Activated CD4-positive, alpha-beta T cell treated with anti-CD3 and anti-CD28 coated beads, Interleukin-2, amount 50 U/mL, for 1 hour (primary cell): ENCODE measurements around the gene SCP2.
"Not testable (repeated sequence)": the region's sequence is repeated elsewhere in the genome, so short reads cannot be mapped to it uniquely, and the experiment has no call there.

Experiments
- DNase-seq: peaks from one replicate; pipeline ENCODE4 v3.0.0-alpha.2; 2020

Gene SCP2

DNA sequence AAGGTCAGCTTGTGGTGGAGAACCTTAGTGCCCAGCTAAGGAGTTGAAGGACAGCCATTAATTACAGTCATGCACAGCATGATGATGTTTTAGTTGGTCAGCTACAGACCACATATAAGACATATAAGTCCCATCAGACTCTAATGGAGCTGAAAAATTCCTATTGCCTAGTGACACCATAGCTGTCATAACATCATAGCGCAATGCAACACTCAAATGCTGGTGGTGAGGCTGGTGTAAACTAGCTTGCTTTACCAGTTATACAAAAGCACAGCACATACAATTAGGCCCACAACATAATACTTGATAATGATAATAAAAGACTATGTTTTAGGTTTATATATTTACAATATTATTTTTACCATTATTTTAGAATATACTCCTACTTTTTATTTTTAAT lies 9.5 kb upstream of the SCP2 start:
- DNase-seq, result no peak

DNA sequence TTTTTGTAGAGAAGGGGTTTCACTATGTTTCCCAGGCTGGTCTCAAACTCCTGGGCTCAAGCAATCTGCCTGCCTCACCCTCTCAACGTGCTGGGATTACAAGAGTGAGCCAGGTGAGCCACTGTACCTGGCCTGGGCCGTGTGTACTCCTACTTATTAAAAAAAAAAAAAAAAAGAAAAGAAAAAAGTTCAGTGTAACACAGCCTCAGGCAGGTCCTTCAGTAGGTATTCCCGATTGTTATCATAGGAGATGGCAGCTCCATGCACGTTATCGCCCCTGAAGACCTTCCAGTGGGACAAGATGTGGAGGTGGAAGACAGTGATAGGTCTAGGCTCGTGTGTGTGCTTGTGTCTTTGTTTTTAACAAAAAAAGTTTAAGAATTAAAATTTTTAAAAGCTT lies 8.9 kb upstream of the SCP2 start:
- no peak for DNase-seq

DNA sequence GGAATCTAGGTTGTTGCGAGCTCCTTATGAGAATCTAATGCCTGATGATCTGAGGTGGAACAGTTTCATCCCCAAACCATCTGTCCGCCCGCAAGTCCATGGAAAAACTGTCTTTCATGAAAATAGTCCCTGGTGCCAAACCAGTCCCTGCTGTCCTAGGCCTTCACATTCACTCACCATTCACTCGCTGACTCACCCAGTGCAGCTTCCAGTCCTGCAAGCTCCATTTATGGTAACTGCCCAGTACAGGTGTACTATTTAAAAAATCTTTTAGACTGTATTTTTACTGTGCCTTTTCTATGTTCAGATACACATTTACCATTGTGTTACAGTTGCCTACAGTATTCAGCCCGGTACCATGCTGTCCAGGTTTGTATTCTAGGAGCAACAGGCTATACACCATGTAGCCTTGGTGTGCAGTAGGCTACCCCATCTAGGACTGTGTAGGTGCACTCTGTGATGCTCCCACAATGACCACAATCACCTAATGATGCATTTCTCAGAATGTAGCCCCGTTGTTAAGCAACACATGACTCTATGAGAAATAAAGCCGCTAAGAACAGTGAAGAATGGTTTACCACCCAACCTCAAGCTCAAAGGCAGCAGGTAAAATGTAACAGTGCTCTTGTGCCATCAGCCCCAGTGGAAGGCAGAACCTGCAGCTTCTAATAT lies 7.9 kb upstream of the SCP2 start:
- no peak for DNase-seq

DNA sequence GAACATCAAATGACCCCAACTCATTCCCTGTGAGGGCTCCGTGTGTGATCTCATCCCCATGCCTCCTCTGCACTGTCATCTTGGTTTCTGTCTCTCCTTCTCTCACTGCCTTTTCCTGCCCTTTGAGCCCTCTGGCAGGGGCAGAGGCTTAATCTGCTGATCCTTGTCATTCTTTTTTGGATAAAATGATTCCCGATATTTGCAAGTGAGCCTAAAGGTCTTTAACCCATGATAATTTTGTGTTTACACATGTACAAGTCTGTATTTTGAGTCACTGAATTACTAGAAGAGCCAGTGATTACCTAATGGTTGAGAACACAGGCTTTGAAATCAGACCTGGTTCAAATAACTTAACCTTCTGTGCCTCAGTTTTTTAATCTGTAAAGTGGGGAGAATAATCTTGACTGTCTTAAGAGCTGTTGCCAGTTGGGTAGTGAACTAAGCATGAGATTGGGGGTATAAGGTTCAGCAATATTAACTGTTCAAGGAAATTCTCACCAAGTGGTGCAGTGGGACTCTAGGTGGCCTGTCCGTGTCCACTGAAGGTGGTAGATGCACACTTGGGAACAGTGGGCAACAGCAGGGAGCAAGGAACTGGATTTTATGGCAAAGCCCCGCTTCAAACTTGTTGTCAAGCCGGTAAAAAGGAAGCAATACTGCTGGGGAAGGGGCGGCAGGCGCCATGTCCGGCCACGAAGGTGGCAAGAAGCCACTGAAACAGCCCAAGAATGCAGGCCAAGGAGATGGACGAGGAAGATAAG lies 7.2 kb upstream of the SCP2 start:
- DNase-seq, result no peak

DNA sequence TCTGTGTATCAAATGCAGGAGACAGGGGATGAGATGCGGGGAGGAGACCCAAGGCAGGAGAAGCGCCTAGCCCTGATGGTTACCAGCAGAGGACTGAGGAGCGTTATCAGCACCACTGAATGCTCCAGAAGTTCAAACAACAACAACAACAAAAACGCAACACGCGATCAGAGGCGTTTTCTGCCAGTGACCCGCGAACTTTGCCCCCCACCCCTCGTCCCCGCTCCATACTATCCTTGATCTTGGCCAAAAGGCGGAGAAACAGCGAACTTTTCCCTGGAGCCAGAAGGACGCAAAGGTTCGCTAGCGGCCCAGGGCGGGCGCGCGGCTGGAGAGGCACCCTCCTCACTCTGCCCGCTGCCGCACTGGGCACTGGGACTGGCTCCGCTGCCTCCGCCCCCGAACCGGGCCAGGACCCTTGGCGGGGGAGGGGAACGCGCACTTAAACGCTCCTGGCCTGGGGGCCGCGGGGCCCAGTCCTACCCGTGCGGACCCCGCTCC lies 6.2 kb upstream of the SCP2 start:
- no peak for DNase-seq

DNA sequence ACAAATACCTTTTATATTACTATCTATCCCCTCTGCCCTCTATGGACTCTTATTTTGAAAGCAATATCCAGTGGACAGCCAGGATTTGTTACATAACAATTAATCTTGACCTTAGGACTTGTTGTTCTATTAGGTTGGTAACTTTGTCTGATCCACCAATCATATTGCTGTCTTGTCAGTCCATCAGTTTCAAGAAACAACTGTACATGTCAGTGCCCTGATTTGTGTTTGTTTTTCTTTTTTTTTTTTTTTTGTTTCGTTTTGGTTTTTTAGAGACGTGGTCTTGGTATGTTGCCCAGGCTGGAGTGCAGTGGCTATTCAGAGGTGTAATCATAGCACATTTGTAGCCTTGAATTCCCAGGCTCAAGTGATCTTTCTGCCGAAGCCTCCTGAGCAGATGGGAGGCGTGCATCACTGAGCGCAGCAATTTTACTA lies 1.5 kb upstream of the SCP2 start:
- DNase-seq, result no peak

DNA sequence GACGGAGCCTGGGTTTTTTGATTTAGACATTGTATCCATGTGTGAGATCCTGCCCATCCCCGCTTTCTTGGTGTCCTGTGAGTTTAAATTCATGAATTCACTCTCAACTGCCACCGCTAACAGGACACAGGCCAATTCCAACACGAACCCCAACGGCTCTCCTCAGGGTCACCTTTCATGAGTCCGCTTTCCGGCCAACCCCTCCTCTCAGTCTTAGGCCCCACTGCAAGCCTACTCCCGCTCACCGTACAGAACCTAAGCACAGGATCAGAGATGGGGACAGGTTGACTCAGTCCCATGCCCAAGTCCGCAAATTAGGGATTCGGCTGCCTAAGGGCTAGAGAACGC lies 238 bp upstream of the SCP2 start:
- DNase-seq, result no peak

DNA sequence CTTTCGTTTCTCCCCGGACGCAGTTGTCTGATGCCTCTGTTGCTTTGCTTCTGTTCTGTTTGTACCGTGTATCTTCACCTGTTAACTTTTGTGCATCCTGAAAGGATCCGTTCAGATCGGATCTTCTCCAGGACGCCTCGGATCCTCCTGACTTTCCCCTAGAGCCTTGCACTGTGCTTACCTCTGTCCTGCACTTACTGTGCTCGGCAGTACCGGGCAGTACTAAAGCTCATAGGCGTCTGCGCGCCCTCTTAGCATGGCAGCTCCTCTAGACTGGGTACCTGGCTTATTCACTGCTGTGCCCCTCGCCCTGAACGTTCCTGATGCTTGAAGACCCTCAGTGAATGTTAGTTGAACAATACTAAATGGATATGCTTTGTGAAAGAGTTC lies 934 bp downstream of the SCP2 start:
- no peak for DNase-seq

DNA sequence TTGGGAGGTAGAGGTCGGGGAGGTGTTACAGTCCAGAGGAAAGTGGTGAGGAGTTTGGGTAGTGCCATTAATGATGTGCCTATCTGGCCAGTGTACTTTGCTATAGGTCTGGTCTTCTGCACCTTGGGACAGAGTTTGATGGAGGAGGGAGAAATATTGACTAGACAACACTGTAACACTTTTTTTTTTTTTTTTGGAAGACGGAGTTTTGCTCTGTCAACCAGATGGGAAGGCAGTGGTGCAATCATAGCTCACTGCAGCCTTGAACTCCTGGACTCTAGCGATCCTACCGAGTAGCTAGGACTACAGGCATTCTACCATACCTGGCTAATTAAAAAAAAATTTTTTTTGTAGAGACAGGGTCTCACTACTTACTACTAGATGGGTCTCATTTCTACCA lies 1.9 kb downstream of the SCP2 start:
- no peak for DNase-seq

DNA sequence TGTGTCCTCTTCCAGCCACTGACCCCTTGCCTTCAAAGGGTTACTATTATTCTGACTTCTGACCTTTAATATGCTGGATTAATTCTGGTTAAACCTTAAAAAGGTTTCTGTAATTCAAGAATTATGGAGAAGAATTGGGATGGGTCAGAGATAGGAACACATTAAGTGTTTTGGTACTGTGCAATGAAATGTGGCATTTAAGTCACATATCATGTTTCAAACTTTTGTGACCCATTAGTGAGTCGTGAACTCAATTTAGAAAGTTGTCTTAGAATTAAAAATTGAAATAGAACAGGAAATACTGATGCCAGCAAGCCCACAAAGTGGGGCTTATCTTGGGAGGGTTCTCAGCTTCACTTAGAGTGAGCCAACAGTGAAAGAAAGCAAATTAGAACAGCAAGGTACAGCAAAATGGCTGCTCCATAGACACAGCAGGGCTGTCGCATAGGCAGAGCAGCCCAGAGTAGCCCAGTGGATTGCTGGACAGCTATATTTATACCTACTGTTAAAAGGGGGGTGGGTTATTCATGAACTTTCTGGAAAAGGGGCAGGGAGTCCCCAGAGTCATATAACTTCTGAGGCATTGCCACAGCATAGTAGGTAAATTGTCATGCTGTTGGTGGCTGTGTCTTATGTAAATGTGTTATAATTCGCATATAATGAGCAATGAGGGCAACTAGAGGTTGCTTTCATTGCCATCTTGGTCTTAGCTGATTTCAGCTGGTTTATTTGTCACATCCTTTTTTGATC lies 10.5 kb downstream of the SCP2 start:
- DNase-seq, result no peak

DNA sequence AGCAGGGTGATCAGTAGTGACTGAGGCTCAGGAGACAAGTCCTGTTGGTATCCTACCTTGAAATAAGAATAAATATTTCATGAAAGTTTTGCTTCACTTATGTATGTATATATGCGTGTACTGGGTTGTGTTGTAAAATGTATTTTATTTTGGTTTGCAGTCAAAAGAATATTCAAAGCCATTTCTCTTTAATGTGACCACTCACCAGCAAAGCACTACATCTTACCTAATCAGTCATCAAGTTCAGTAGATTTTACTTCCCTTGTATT lies 11.0 kb downstream of the SCP2 start:
- no peak for DNase-seq

DNA sequence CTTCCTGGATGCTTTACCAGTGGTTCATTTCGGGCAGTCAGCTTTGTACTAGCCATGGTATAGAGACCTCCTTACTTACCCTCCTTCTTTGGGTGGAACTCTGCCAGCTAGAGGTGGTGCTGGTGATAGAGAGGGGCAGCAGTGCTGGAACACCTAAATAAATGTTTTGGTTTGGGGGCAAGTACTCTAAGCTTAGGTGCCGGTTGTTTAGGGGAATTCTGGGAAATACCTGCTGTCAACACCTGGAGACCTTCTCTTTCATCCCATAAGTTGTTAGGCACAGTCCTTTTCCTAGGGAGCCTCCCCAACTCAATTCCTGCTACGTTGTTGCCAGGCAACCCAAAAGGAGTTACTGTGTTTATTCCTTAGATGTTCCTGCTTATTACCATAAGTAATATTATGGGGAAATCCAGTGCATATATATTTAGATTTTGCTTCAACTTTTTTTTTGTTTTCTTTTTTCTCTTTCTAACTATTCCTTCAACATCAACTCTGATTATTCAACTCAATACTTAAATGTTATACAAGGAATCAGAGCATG lies 16.9 kb downstream of the SCP2 start:
- DNase-seq, result no peak

DNA sequence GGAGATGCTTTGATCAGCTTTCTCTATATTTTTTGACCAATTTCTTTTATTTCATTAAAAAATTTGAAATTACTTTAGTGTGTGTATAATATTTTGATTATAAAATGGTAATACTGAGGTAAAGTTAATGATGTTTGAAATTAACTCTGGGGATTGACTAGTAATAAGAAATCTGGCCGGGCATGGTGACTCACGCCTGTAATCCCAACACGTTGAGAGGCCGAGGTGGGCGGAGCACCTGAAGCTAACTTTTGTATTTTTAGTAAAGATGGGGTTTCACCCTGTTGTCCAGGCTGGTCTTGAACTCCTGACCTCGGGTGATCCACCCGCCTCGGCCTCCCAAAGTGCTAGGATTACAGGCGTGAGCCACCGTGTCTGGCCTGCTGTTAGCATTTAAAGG lies 17.5 kb downstream of the SCP2 start:
- DNase-seq, result no peak

DNA sequence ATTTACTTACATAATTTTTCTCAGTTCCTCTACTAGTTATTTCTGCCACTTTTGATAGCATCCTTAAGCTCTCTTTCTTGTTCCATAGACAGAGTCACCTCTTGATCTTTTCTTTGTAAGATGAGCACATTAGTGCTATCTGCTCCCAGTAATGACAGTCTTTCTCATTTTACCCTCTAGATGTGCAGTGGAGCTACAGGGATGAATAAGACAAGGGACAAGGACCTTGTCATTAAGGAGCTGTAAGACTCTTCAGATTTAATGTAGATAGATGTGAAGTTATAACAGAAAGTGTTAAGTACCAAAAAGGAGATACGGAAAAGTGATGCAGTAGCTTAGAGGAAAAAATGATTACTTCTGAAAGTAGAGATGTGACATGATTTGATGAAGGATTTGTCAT lies 20.4 kb downstream of the SCP2 start:
- no peak for DNase-seq

DNA sequence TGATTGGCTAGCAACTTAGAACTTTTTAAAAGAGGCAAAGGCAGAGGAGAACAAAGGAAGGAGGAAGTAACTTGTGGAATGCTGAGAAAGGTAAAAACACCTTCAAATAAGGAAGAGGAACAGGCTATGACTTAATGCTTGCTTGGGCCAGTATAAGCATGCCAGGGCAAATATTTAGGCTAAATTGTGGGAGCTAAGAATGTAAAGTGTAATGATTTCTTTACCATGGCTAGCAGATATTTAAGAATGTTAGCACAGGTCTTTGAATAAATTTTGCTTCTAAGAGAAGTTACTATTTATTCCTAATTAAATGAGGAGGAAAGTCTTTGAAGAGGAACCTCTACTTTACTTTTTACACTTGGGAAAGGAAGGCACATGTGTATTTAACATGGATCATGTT lies 22.5 kb downstream of the SCP2 start:
- DNase-seq, result not testable (repeated sequence)

DNA sequence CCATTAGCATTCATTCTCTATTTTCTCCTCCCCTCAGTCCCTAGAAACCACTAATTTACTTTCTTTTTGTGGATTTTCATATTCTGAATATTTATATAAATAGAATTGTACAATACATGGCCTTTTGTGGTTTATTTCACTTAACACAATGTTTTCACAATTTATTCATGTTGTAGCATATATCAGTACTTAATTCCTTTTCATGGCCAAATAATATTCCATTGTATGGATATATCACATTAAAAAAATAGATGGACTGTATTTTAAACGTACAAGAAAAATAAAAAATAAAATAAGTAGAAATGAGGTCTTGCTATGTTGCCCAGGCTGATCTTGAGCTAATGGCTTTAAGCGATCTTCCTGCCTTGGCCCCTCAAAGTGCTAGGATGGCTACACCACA lies 25.0 kb downstream of the SCP2 start:
- DNase-seq, result no peak

DNA sequence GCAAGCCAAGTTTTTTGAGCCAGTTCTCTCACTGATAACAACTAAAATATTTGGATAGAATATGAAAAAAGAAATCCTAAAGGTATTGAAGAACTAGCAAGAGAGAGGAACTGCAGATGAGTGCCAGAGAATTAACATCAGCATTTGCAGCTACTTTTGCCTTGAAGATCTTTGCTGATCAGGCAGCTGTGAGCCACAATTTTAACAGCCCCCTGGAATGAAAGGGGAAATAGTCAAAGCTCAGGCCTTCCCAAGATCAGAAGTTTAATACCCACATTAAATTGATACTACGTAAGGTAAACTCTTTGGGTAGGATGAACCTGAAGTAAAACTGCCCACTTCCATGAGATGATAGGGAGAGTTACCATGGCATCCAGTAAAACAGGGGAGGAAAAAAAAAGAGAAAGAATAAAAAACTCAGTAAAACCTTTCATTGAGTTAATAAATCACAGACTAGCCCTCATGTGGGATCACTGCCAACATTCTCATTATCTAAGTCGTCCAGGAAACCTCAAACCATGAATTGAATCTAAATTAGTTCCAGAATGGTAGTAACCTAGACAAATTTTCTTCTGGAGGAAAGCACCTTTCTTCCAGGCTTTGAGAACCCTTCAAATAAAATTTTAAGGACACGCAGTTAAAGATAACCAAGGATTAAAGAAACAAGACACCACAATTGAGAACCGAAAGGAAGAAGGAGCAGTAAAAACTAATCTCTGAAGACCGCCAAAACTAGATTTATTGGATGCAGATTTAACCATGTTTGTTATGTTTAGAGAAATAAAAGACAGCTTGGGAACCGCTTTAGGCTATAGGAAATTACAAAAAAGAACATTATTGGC lies 28.3 kb downstream of the SCP2 start:
- DNase-seq, result no peak

DNA sequence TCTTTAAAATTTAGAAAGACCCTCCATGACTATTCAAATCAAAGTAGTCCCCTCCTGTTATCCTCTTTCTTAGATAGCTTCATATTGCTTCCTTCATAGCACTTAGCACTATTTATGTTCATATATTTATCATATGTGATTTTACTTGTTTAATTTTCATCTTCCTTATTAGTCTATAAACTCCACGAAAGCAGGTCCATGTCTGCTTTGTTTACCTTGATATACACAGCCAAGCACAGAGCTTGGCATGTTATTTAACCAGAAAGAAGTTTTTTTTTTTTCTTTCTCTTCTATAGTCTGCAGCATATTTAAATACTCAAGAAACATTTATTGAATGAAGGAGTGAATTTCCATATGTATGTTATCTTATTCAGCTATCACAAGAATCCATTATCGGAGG lies 36.0 kb downstream of the SCP2 start:
- DNase-seq, result no peak

DNA sequence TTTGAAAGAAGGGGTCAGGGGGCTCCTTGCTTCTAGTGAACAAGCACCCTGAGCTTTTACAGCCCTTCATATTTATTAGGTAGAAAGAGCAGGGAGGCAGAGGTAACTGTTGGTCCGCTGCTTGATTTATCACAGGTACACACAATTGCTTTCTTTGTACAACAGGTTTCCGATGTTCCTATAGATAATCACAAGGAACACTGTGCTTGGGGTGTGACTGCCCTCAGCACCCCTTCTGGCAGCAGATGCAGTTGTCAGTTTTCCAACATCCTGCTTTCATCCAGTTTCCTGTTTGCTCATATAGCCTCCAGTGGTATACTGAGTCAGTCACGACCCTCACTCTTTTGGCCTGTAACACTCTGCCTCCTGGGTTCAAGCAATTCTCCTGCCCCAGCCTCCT lies 40.6 kb downstream of the SCP2 start:
- no peak for DNase-seq

DNA sequence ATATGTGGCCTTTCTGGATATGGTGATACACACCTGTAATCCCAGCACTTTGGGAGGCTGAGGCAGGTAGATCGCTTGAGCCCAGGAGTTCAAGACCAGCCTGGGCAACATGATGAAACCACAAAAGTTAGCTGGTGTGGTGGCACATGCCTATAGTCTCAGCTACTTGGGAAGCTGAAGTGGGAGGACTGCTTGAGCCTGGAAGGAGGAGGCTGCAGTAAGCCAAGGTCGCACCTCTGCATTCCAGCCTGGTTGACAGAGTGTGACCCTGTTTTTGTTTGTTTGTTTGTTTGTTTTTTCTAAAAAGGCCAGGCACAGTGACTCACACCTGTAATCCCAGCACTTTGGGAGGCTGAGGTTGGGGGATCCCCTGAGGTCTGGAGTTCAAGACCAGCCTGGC lies 42.2 kb downstream of the SCP2 start:
- not testable (repeated sequence) for DNase-seq

DNA sequence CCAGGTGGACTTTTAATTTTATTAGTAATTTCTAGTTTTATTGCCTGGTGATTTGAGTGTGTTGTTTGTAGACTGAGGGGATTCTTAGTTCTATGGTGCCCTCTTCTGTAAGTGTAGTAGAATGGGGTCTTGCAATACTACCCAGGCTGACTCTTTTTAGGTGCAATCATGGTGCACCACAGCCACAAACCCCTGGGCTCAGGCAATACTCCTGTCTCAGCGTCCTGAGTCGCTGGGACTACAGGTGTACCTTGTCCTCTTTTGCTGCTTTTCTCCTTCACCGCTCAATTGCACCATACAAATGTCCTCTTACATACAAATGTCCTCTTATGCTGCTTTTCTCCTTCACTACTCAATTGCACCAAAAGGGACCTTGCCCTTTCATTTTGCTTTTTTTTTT lies 43.1 kb downstream of the SCP2 start:
- DNase-seq, result no peak

DNA sequence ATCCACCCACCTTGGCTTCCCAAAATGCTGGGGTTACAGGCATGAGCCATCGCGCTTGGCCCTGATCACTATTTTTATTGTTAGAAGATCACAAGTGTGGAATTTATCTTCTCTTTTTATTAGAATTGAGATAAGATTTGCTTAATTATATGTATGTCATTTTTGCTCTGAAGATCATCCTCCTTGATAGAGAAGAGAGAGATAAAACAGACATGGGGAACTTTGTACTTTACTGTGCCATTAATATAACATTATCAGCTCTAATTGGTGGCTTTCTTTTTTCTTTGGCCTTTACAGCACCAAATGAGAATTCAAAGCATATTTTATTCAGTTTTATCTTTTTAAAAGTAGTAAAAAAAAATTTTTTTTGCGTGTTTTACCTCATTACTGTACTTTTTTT lies 46.8 kb downstream of the SCP2 start:
- no peak for DNase-seq
